Caki2 (cell line): Measurements from ENCODE around the gene SMARCA4. TPM values are rescaled to one million over a fixed set of nuclear protein-coding genes. Genes with fewer than 3 reads are reported as not detected.
"Not testable (repeated sequence)": the region's sequence is repeated elsewhere in the genome, so short reads cannot be mapped to it uniquely, and the experiment has no call there.

Experiments used
- DNase-seq: peaks from one replicate; pipeline ENCODE4 v3.0.0-alpha.2; 2015; ENCODE audit warnings: low read depth
- in situ Hi-C: cut with HindIII; loops from 2 replicates; pipeline ENCODE4 v1.10.0; 2016; ENCODE audit warnings: low sequenced_read_pairs, low pct_unique_long_range_greater_than_20kb, mixed read lengths
- total RNA-seq: library from RNA; depleted of rRNA; stranded (reverse); fragments of >200 nt; shearing (Covaris generic); gene quantifications from 2 replicates; pipeline ENCODE4 v1.2.3, GENCODE V29; 2014; ENCODE audit warnings: low replicate concordance

Gene SMARCA4
- total RNA-seq, 1 experiment from 2014 or later = 76.1 TPM

DNA sequence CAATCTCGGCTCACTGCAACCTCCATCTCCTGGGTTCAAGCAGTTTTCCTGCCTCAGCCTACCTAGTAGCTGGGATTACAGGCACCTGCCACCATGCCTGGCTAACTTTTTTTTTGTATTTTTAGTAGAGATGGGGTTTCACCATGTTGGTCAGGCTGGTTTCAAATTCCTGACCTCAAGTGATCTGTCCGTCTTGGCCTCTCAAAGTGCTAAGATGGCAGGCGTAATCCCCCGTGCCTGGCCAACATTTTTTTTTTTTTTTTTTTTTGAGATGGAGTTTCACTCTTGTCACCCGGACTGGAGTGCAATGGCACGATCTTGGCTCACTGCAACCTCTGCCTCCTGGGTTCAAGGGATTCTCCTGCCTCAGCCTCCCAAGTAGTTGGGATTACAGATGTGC, 31.3 kb downstream of the SMARCA4 start:
- DNase-seq, in situ Hi-C loops: not testable (repeated sequence)

DNA sequence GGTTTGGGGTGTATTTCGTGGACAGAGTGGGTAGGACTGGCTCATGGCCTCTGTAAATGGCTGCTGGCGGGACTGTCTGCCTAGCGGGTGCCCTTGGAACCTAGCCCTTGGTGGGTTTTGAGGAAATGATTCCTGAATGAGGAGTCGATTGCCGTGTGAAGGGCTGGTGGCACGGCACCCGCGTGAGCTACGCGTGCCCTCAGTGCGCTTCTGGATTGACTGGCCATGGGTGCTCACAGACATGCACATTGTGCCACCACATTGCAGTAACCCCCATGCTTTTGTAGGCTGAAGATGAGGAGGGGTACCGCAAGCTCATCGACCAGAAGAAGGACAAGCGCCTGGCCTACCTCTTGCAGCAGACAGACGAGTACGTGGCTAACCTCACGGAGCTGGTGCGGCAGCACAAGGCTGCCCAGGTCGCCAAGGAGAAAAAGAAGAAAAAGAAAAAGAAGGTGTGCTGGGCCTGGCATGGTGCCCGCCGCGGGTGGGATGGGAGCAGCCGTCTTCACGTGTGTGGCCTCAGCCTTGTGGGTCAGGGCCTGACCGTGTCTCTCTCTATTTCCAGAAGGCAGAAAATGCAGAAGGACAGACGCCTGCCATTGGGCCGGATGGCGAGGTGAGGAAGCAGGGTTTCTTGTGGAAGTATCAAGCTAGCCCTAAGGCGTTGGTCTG, 35.2 kb downstream of the SMARCA4 start:
- DNase-seq = no peak
- in situ Hi-C loops = no loop called here

DNA sequence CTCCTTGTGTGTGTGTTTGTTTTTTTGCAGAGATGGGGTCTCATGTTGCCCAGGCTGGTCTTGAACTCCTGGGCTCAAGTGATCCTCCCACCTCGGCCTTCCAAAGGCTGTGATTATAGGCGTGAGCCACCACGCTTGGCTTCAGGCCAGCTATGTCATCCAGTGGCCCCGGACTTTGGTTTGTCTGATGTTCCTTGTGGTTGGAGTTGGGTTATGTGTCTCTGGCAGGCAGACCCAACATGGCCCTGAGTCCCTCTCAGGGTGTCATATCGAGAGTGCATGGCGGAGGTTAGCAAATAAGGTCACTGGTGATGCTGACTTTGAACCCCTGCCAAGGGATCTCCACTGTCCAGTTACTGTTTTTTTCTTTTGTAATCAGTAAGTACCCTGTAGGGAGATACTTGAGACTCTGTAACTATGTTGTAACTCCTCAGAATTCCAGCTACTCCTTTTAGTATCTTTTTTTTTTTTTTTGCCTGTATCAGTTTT, 37.3 kb downstream of the SMARCA4 start:
- in situ Hi-C loops = no loop called here
- DNase-seq = peak; percentile 12

DNA sequence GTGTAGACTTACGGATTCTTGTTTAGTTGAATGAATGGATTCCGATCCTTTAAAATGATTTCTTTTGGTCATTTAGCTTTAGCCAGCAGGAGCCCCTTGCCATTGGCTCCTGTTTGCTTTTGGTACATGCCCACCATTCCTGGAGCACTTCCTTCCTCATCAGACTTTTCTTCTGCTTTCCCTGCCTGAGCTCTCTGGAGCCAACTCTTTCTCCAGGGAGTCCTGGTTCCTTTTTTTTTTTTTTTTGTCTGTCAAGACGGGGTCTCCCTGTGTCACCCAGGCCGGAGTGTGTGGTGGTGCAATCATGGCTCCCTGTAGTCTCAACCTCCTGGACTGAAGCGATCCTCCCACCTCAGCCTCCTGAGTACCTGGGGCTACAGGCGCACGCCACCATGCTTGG, 37.8 kb downstream of the SMARCA4 start:
- DNase-seq = no peak
- in situ Hi-C loops = no loop called here

DNA sequence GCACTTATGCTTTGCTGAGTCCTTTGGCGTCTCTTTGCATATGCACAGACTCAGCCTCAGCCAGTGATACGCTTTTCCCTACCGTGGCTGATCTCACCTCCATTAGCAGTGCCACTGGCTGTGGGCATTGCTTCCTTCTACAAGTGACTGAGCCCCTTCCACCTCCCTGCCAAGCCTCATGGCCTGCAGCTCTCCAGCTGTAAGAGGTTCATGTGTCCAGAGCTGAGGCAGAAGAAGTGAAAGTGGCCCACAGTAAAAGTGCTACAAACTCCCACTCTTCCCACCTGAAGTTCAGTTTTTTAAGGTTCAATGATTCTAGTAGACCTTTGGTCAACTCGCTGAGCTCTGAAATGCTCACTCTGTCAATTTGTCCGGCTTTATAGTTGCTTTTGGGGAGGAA, 44.7 kb downstream of the SMARCA4 start:
- no peak for DNase-seq

DNA sequence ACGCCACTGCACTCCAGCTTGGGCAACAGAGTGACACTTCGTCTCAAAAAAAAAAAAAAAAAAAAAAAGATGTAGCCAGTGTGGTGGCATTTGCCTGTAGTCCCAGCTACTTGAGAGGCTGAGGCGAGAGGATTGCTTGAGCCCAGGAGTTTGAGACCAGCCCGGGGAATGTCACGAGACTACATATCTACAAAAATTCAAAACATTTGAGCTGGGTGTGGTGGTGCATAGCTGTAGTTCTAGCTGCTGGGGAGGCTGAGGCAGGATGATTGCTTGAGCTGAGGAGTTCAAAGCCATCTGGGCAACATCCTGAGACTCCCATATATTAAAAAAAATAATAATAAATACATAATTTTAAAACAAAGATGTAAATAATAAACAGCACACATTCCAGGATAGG, 46.6 kb downstream of the SMARCA4 start:
- DNase-seq = no peak
- in situ Hi-C loops = no loop called here

More for the DNA sequence above, 44.7 kb downstream of the SMARCA4 start:
- in situ Hi-C loops = no loop called here

DNA sequence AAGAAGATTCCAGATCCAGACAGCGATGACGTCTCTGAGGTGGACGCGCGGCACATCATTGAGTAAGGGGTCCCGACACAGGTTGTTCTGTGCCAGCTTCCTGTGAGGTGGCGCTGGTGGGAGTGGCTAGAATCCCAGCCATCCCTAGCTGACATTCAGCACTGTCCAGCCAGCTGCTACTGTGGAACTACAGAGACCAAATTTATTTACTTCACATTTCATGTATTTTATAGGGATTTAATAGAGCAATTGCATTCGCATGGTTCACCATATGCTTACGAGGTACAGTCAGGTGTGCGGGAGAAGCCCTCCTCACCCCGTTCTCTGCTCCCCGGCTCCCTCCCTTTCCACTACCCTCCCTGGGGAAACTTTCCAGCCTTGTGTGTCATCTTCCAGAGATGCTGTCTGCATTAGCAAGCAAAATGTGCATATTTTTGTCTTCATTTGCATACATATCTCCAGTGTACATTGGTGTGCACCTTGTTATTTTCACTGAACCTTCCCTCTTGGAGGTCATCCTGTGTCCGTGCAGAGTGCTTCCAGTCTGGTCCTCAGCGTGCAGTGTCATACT, 47.2 kb downstream of the SMARCA4 start:
- in situ Hi-C loops = no loop called here
- no peak for DNase-seq

DNA sequence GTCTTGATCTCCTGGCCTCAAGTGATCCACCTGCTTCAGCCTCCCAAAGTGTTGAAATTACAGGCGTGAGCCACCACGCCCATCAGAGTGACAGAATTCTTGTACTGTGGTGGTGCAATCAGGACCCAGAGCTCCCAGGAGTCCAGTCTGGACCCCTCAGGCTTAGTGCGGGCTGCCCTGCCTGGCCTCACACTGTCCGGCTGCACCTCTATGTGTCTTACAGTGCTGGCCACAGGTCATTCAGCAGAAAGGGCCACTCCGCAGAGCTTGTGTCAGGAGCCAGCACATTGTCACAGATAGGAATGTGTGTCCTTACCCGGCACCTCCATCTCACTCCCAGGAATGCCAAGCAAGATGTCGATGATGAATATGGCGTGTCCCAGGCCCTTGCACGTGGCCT, 49.2 kb downstream of the SMARCA4 start:
- in situ Hi-C loops = no loop called here
- DNase-seq = no peak

DNA sequence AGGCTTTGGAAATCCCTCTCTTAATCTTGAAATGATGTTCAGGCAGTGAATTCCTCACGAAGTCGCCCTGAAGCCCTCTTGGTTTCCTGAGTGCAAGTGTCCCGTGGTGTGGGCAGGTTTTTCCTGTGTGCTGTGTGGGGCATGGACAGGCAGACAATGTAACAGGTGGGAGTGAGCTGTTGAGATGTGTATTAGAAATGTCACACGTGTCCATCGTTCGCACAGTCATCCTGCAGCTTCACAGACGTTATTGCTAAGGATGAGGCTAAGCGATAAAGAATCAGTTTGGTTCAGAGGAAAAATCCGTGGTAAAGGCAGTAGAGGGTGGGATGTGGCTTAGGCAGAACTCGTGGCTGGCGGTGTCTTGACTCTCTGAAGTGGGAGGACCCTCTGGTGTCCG, 51.7 kb downstream of the SMARCA4 start:
- in situ Hi-C loops = no loop called here
- DNase-seq = no peak

DNA sequence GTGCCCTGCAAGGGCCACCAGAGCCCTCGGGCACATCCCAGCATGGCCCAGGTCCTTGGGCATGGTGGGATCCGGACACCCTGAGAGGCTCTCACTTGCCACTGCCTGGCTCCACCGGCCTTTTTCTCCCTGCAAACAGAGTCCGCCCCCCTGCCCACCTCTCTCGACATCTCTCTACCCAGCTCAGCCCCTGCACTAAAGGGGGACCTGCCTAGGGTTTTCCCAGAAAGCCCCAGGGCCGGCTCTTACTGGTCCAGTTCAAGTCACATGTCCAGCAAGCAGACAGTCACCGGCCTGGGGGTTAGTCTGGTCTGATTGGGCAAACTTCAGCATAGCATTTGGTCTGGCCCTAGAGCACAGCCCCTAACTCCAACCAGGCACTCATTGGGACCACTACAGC, 52.9 kb downstream of the SMARCA4 start:
- in situ Hi-C loops = no loop called here
- DNase-seq = no peak

DNA sequence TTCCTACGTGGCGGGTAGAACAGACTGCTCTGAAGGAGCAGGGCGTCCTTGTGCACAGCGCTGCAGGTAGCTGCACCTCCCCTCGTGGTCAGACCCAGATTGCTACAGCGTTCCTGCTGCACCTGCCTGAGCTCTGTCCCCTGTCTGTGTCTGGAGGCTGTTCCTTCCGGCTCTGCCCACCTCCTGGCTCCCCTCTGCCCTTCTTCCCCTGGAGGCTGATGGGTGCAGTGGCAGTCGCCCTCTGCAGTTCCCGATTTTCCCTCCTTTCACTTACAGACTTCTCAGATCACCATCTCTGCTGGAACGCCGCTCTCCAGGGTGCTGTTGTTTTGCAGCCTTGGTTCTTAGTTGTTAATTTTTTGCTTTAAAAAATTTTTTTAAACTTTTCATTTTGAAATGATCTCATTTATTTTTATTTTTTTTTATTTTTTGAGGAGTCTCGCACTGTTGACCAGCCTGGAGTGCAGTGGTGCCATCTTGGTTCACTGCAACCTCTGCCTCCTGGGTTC, 53.6 kb downstream of the SMARCA4 start:
- in situ Hi-C loops = no loop called here
- no peak for DNase-seq

DNA sequence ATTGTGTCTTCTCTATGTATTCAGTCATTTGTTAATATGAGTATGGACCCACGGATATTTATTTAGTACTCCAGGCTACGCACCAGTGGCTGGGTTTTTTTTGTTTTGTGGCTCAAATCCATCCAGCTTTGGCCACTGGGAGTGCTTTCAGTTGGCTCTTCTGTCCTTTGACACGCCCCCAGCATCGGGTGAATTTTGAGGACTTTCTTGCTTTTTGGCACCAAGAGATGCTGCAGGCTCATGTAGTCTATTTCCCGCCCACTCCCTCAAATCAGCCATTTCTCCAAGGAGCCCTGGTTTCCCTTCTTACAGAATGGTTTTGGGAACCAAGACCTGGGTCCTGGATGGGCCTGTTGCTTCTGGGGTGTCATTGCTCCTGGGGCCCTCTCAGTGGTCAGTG, 55.8 kb downstream of the SMARCA4 start:
- no peak for DNase-seq
- in situ Hi-C loops = no loop called here

DNA sequence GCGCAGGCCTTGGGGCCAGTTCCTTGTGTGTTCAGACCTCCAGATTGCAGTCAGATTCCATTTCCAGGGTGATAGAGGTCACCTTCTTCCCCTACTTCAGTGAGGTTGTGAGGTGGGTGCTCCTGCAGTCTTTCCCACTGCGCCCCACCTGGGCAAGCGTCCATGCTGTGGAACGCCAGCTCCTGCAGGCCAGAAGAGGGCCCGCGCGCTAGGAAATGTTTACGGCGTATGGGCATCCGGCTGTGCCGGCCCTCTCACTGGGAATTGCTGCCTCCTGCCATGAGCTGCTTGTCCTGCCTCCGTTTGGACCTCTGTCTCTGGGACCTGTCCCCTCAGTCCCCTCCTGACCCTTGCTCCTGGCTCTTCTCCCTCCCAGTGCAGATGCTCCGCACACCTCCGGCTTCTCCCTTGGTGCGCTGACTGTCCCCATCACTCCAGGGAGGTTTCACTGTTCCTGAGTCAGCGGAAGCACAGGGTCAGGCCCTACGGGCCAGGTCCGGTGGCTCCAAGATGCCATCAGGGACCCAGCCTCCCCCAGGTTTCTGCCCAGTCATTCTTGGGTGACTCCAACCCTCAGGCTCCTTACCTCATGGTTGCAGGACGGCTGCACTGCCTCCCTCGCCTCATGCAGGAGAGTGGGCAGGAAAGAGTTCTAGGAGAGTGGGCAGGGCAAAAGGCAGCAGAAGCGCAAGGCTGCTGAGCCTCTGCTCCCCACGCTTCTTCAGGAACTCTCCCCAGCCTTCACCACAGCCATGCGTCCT, 56.6 kb downstream of the SMARCA4 start:
- no peak for DNase-seq
- in situ Hi-C loops = no loop called here

DNA sequence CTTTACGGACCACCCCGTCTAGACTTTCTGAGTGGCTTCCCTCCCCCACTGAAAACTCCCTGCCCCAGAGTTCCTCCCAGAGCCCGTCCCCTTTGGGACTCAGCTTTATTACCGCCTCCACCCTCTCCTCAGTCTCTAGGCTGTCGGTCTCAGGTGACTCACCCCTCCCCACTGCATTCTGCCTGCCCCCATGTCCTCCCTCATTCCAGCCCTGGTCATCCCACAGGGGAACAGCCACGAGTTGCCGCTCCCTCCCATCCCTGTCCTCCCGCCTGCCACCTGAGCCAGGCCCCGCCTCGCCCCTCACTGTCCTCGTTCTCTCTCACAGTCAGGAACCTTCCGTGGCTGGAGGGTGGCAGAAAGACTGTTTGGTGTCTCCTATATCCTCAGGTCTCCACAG, 57.3 kb downstream of the SMARCA4 start:
- in situ Hi-C loops = no loop called here
- no peak for DNase-seq

DNA sequence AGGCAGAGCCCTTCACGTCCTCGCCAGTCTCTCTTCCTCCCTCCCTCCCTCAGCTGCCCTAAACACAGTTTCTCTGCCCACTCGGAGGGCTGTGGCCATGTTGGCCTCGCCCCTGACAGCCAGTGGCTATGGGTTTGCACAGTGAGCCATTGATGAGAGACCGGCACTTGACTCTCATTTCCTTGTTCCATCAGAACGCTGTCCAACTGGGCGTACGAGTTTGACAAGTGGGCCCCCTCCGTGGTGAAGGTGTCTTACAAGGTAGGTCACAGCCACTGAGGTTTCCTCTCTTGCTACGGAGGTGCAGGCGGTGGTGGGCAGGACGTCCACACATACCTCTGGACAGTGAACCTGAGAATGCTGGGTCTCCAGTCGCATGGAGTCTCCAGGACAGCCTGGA, 57.9 kb downstream of the SMARCA4 start:
- in situ Hi-C loops = no loop called here
- no peak for DNase-seq

DNA sequence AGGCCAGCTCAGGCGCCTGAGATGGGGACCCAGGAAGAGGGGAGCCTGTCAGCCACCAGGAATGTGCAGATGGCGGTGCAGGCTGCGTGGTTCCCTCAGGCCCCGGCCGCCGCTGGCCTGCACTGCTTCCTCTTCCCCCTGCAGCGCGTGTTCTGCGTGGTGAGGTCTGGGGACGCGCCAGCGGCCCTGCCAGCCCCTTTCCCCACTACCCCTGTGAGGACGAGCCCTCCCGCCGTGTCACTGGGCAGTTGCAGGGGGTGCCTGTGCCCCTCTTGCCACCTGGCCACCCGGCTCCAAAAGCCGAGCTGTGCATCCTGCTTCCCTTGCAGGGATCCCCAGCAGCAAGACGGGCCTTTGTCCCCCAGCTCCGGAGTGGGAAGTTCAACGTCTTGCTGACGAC, 58.4 kb downstream of the SMARCA4 start:
- DNase-seq = no peak
- in situ Hi-C loops = no loop called here

DNA sequence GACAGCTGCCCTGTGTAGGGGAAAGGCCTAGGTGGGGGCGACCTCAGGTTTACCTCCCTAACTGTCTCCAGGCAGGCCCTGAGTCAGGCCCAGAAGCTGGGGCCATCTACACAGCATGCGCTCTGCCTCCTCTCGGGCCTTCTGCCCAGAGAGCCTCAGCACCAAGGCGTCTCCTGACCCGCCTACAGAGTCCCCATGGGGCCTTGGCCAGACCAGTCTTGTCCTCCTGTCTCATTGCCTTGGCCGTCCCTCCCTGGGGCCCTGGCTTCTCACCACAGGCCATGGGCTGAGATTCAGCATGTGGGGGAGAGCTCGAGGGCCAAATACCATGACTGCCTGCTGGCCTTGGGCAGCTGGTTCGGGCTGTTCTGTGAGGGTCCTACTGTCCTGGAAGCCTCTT, 59.0 kb downstream of the SMARCA4 start:
- in situ Hi-C loops = no loop called here
- DNase-seq = no peak

DNA sequence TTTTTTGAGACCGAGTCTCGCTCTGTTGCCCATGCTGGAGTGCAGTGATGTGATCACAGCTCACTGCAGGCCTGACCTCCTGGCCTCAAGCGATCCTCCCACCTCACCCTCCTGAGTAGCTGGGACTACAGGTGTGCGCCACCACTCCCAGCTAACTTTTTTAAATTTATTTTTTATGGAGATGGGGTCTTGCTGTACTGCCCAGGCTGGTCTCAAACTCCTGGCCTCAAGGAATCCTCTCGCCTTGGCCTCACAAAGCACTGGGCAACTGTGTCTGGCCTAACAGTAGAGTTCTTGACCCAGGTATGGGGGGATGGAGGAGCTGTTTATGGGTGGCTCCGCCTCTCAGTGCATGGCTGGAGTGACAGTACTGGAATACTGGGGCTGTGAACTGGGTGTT, 59.6 kb downstream of the SMARCA4 start:
- no peak for DNase-seq
- in situ Hi-C loops = no loop called here

DNA sequence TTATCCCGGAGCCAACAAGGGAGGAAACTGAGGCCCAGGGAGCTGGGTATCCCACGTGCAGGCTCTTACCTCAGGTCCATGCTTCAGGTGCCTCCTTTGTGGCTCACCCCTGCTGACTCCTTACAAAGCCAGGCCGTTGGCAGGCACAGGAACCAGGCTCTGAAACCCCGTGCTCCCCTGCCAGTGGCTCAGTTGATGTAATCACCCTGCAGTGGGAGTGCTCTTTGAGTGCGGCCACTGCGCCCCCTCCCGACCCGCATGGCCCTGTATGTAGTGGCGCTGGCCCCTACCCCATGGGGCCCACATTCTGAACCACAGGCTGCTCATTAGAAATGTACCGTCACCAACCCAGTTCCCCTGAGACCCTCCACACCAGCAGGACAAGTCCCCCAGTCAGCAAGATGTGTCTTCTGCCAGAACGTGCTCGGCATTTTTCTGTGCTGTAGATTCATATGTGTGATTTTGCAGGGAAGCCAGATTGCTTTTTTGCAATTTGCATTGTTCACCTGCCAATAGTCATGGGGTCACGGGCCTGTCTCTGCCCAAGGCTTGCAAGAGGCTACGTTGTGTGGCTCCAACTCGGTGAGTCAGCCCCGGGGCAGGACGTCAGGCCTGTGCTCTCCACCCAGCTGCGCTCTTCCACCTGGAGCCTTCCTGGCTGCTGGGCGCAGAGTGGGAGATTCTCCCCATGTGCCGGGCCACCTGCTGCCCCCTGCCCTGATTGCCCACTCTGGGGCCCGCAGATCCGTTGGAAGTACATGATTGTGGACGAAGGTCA, 60.3 kb downstream of the SMARCA4 start:
- no peak for DNase-seq
- in situ Hi-C loops = no loop called here
